Loucy (cell line): ENCODE results near the gene MALL.
"Not testable (repeated sequence)": the region's sequence is repeated elsewhere in the genome, so short reads cannot be mapped to it uniquely, and the experiment has no call there.

ENCODE experiments used
- EZH2phosphoT487 ChIP-seq: fragments of 200-600 bp; IDR thresholded peaks from 2 replicates; pipeline ENCODE4 v1.6.1; 2018; ENCODE audit warnings: antibody characterized with exemption, mild to moderate bottlenecking, moderate library complexity, borderline replicate concordance
- TF ChIP-seq, protein P1 (sequence below): fragments of 200-600 bp; sonication (generic); conservative IDR thresholded peaks from 2 replicates; pipeline ENCODE4 v1.5.1; 2014; ENCODE audit warnings: mild to moderate bottlenecking, antibody characterized with exemption, low read length

GRCh38 chr2:110058034-110058433 is 57.6 kb downstream of the MALL start:
- TF ChIP-seq EZH2phosphoT487, result not testable (repeated sequence)
- TF ChIP-seq, protein P1, sequence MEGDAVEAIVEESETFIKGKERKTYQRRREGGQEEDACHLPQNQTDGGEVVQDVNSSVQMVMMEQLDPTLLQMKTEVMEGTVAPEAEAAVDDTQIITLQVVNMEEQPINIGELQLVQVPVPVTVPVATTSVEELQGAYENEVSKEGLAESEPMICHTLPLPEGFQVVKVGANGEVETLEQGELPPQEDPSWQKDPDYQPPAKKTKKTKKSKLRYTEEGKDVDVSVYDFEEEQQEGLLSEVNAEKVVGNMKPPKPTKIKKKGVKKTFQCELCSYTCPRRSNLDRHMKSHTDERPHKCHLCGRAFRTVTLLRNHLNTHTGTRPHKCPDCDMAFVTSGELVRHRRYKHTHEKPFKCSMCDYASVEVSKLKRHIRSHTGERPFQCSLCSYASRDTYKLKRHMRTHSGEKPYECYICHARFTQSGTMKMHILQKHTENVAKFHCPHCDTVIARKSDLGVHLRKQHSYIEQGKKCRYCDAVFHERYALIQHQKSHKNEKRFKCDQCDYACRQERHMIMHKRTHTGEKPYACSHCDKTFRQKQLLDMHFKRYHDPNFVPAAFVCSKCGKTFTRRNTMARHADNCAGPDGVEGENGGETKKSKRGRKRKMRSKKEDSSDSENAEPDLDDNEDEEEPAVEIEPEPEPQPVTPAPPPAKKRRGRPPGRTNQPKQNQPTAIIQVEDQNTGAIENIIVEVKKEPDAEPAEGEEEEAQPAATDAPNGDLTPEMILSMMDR, result not testable (repeated sequence)
